Mucosa of stomach (tissue), 1 donor: ENCODE results near the gene DNAH9.

Experiments used
- H3K27me3 ChIP-seq: one replicate; pipeline ENCODE4 v1.7.0; 2013; ENCODE audit warnings: mild to moderate bottlenecking, low read length; ENCODE audit not compliant: control insufficient read depth, insufficient read depth
- H3K36me3 ChIP-seq: one replicate; pipeline ENCODE4 v1.7.0; 2013; ENCODE audit warnings: low read length; ENCODE audit not compliant: control insufficient read depth, insufficient read depth
- H3K4me1 ChIP-seq: one replicate; pipeline ENCODE4 v1.7.0; 2013; ENCODE audit warnings: mild to moderate bottlenecking, low read length; ENCODE audit not compliant: control insufficient read depth, insufficient read depth
- H3K4me3 ChIP-seq: one replicate; pipeline ENCODE4 v1.7.0; 2013; ENCODE audit warnings: low read length
- H3K9ac ChIP-seq: one replicate; pipeline ENCODE4 v1.7.0; 2013; ENCODE audit warnings: mild to moderate bottlenecking, low read length, moderate library complexity
- H3K9me3 ChIP-seq: one replicate; pipeline ENCODE4 v1.7.0; 2013; ENCODE audit warnings: mild to moderate bottlenecking, low read length, moderate library complexity; ENCODE audit not compliant: control insufficient read depth
- donor health status: Pancreatic carcinoma.

DNAH9 gene

GRCh38 chr17:11642655-11643054 lies 44.4 kb downstream of the DNAH9 start:
- no peak overlapping the region for H3K4me3 ChIP-seq
- H3K9ac ChIP-seq: no peak overlapping the region
- H3K4me1 ChIP-seq: no peaks in the 10 kb centered on the region
- no peaks in the 10 kb centered on the region for H3K36me3 ChIP-seq
- H3K27me3 ChIP-seq: no peaks in the 10 kb centered on the region
- no peaks in the 10 kb centered on the region for H3K9me3 ChIP-seq

GRCh38 chr17:11643851-11644250 lies 45.6 kb downstream of the DNAH9 start:
- no peaks in the 10 kb centered on the region for H3K9me3 ChIP-seq
- no peak overlapping the region for H3K9ac ChIP-seq
- no peak overlapping the region for H3K4me3 ChIP-seq
- no peaks in the 10 kb centered on the region for H3K36me3 ChIP-seq
- no peaks in the 10 kb centered on the region for H3K4me1 ChIP-seq
- H3K27me3 ChIP-seq: no peaks in the 10 kb centered on the region

- Histone ChIP-seq H3K4me3 (no peak overlapping the region), H3K9ac (no peak overlapping the region), H3K4me1 (no peaks in the 10 kb centered on the region), H3K27me3 (no peaks in the 10 kb centered on the region), H3K36me3 (no peaks in the 10 kb centered on the region), H3K9me3 (no peaks in the 10 kb centered on the region)
These were observed 46.3 kb downstream of the DNAH9 start for GRCh38 chr17:11644265-11645212.

- H3K9me3 ChIP-seq: no peaks in the 10 kb centered on the region
- no peaks in the 10 kb centered on the region for H3K36me3 ChIP-seq
- no peak overlapping the region for H3K4me3 ChIP-seq
- no peaks in the 10 kb centered on the region for H3K4me1 ChIP-seq
- no peaks in the 10 kb centered on the region for H3K27me3 ChIP-seq
- no peak overlapping the region for H3K9ac ChIP-seq
These were observed 47.2 kb downstream of the DNAH9 start for GRCh38 chr17:11645426-11645825.

GRCh38 chr17:11651089-11651488 lies 52.8 kb downstream of the DNAH9 start:
- H3K4me1 ChIP-seq: no peaks in the 10 kb centered on the region

GRCh38 chr17:11668618-11669017 lies 70.3 kb downstream of the DNAH9 start:
- no peaks in the 10 kb centered on the region for H3K9me3 ChIP-seq
- H3K4me1 ChIP-seq: no peaks in the 10 kb centered on the region
- H3K36me3 ChIP-seq: no peaks in the 10 kb centered on the region
- no peak overlapping the region for H3K4me3 ChIP-seq
- no peak overlapping the region for H3K9ac ChIP-seq
- no peaks in the 10 kb centered on the region for H3K27me3 ChIP-seq

More at GRCh38 chr17:11651089-11651488, 52.8 kb downstream of the DNAH9 start:
- H3K36me3 ChIP-seq: no peaks in the 10 kb centered on the region
- H3K27me3 ChIP-seq: no peaks in the 10 kb centered on the region
- H3K4me3 ChIP-seq: no peak overlapping the region
- no peaks in the 10 kb centered on the region for H3K9me3 ChIP-seq
- H3K9ac ChIP-seq: no peak overlapping the region

- H3K4me3 ChIP-seq: no peak overlapping the region
- H3K36me3 ChIP-seq: no peaks in the 10 kb centered on the region
- H3K9ac ChIP-seq: no peak overlapping the region
- H3K9me3 ChIP-seq: no peaks in the 10 kb centered on the region
- H3K27me3 ChIP-seq: no peaks in the 10 kb centered on the region
- no peaks in the 10 kb centered on the region for H3K4me1 ChIP-seq
These were observed 72.9 kb downstream of the DNAH9 start for GRCh38 chr17:11671126-11671525.

- Histone ChIP-seq H3K27me3 (no peaks in the 10 kb centered on the region), H3K9me3 (no peaks in the 10 kb centered on the region), H3K4me1 (no peaks in the 10 kb centered on the region), H3K4me3 (no peak overlapping the region), H3K36me3 (no peaks in the 10 kb centered on the region), H3K9ac (no peak overlapping the region)
These were observed 84.4 kb downstream of the DNAH9 start for GRCh38 chr17:11682646-11683045.

GRCh38 chr17:11690681-11691080 lies 92.4 kb downstream of the DNAH9 start:
- Histone ChIP-seq H3K27me3 (no peaks in the 10 kb centered on the region), H3K9me3 (no peaks in the 10 kb centered on the region), H3K4me1 (no peaks in the 10 kb centered on the region), H3K9ac (no peak overlapping the region), H3K36me3 (no peaks in the 10 kb centered on the region), H3K4me3 (no peak overlapping the region)

GRCh38 chr17:11692688-11693087 lies 94.4 kb downstream of the DNAH9 start:
- Histone ChIP-seq H3K36me3 (no peaks in the 10 kb centered on the region), H3K27me3 (no peaks in the 10 kb centered on the region), H3K9me3 (no peaks in the 10 kb centered on the region), H3K4me3 (no peak overlapping the region), H3K9ac (no peak overlapping the region), H3K4me1 (no peaks in the 10 kb centered on the region)

- Histone ChIP-seq H3K4me1 (no peaks in the 10 kb centered on the region), H3K36me3 (no peaks in the 10 kb centered on the region), H3K9ac (no peak overlapping the region), H3K27me3 (no peaks in the 10 kb centered on the region), H3K9me3 (no peaks in the 10 kb centered on the region), H3K4me3 (no peak overlapping the region)
These were observed 95.0 kb downstream of the DNAH9 start for GRCh38 chr17:11693284-11693683.

- Histone ChIP-seq H3K27me3 (no peaks in the 10 kb centered on the region), H3K4me1 (peaks cover 5% of the 10 kb centered on the region)
These were observed 102.4 kb downstream of the DNAH9 start for GRCh38 chr17:11700668-11701067.

More at GRCh38 chr17:11700668-11701067, 102.4 kb downstream of the DNAH9 start:
- Histone ChIP-seq H3K36me3 (no peaks in the 10 kb centered on the region), H3K4me3 (no peak overlapping the region), H3K9ac (no peak overlapping the region), H3K9me3 (no peaks in the 10 kb centered on the region)
